SU-DHL-6 (cell line): ENCODE measurements around the gene ITGB8.
"Not testable (repeated sequence)": the region's sequence is repeated elsewhere in the genome, so short reads cannot be mapped to it uniquely, and the experiment has no call there.

ENCODE experiments used
- H2AFZ ChIP-seq: fragments of 200-600 bp; sonication (generic); 2 replicates; pipeline ENCODE4 v1.6.1; 2014; ENCODE audit warnings: low read depth, mild to moderate bottlenecking, moderate library complexity, mixed read lengths, antibody characterized with exemption, low read length; ENCODE audit not compliant: severe bottlenecking
- H3F3A ChIP-seq: fragments of 200-600 bp; shearing (Covaris generic); 2 replicates; pipeline ENCODE4 v1.6.0; 2016; ENCODE audit warnings: antibody characterized with exemption, mild to moderate bottlenecking; ENCODE audit not compliant: insufficient read depth
- H3K27ac ChIP-seq: fragments of 200-600 bp; sonication (generic); 2 replicates; pipeline ENCODE4 v1.5.1; 2016; ENCODE audit warnings: low read depth, mild to moderate bottlenecking, low read length, moderate library complexity, mixed read lengths
- H3K27me3 ChIP-seq: fragments of 200-600 bp; sonication (generic), shearing (Covaris generic); 2 replicates; pipeline ENCODE4 v1.6.0; 2014; ENCODE audit warnings: mild to moderate bottlenecking, low read length
- H3K36me3 ChIP-seq: fragments of 200-600 bp; sonication (generic); 2 replicates; pipeline ENCODE4 v1.6.1; 2014; ENCODE audit warnings: mild to moderate bottlenecking, low read length, mixed read lengths
- H3K4me2 ChIP-seq: fragments of 300-600, 200-600 bp; shearing (Covaris generic), sonication (generic); 2 replicates; pipeline ENCODE4 v1.6.0; 2014; ENCODE audit warnings: low read length, low read depth, mild to moderate bottlenecking; ENCODE audit not compliant: poor library complexity, severe bottlenecking
- H3K4me3 ChIP-seq: fragments of 200-600 bp; sonication (generic); 2 replicates; pipeline ENCODE4 v1.5.1; 2014; ENCODE audit warnings: antibody characterized with exemption, low read length, mild to moderate bottlenecking, mixed read lengths; ENCODE audit not compliant: insufficient read depth, poor library complexity, severe bottlenecking
- H3K79me2 ChIP-seq: fragments of 200-600 bp; sonication (generic); 2 replicates; pipeline ENCODE4 v1.6.1; 2014; ENCODE audit warnings: mild to moderate bottlenecking, low read length, moderate library complexity; ENCODE audit not compliant: insufficient read depth
- H3K9ac ChIP-seq: fragments of 200-600 bp; sonication (generic); 2 replicates; pipeline ENCODE4 v1.7.0; 2014; ENCODE audit warnings: mild to moderate bottlenecking, low read length
- H3K9me2 ChIP-seq: fragments of 200-600 bp; sonication (generic); replicated peaks from 2 replicates; pipeline ENCODE4 v1.6.1; 2014; ENCODE audit warnings: low read length; ENCODE audit not compliant: insufficient read depth
- H3K9me3 ChIP-seq: fragments of 200-600 bp; sonication (generic); 2 replicates; pipeline ENCODE4 v1.6.1; 2014; ENCODE audit warnings: low read length, mixed read lengths; ENCODE audit not compliant: insufficient read depth
- H4K20me1 ChIP-seq: fragments of 200-600 bp; sonication (generic); 2 replicates; pipeline ENCODE4 v1.6.1; 2014; ENCODE audit warnings: low read depth, mild to moderate bottlenecking, antibody characterized with exemption, low read length, moderate library complexity, mixed read lengths
- CTCF ChIP-seq: fragments of 200-600 bp; sonication (generic); IDR thresholded peaks from one replicate; pipeline ENCODE4 v1.5.1; 2017; ENCODE audit warnings: antibody characterized with exemption, mild to moderate bottlenecking, low read length, moderate library complexity; ENCODE audit not compliant: insufficient read depth, poor library complexity, severe bottlenecking
- EZH2phosphoT487 ChIP-seq: fragments of 200-600 bp; sonication (generic), shearing (Covaris generic); conservative IDR thresholded peaks from 2 replicates; pipeline ENCODE4 v1.6.1; 2018; ENCODE audit warnings: mild to moderate bottlenecking, antibody characterized with exemption, low read length, moderate library complexity, mixed read lengths

The ITGB8 gene

DNA sequence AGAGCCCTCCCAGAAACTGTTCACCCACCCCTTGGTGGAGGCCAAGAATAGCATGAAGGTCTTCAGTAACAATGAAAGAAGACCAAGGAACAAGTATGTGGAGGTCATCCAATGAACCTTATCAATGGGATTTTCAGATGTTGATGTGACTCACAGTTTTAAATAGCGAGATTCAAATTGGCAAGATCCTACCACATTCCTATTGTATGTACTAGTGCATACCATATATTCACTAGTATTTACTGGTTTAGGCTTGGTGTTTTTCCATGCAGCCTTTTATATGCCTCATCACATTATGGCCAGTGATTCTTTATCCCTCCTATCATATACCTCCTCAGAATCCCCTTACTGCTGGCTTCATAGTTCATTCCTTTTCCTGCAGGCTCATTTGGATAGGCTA, 54.4 kb downstream of the ITGB8 start:
- H3K27me3 ChIP-seq, result no peaks in the 10 kb centered on the region; the same call in 1 of the 2 replicates
- H3K4me3 ChIP-seq, result no peak overlapping the region
- H2AFZ ChIP-seq, result no peak overlapping the region
- no peak overlapping the region for H3K4me2 ChIP-seq
- no peaks in the 10 kb centered on the region for H3K36me3 ChIP-seq
- H3K9me2 ChIP-seq, result no peaks in the 10 kb centered on the region
- H3K27ac ChIP-seq, result no peak overlapping the region
- H3F3A ChIP-seq, result no peaks in the 10 kb centered on the region
- no peaks in the 10 kb centered on the region for H3K9me3 ChIP-seq
- H3K9ac ChIP-seq, result no peak overlapping the region
- H3K79me2 ChIP-seq, result no peaks in the 10 kb centered on the region
- H4K20me1 ChIP-seq, result no peaks in the 10 kb centered on the region
- TF ChIP-seq EZH2phosphoT487 (no peak), CTCF (no peak)

GRCh38 chr7:20388084-20388483, 57.4 kb downstream of the ITGB8 start:
- Histone ChIP-seq H3K27ac (no peak overlapping the region), H3F3A (no peaks in the 10 kb centered on the region), H3K9me3 (no peaks in the 10 kb centered on the region), H2AFZ (no peak overlapping the region), H3K27me3 (no peaks in the 10 kb centered on the region; the same call in 1 of the 2 replicates), H3K79me2 (no peaks in the 10 kb centered on the region), H4K20me1 (no peaks in the 10 kb centered on the region), H3K9ac (no peak overlapping the region), H3K9me2 (no peaks in the 10 kb centered on the region), H3K36me3 (no peaks in the 10 kb centered on the region), H3K4me2 (no peak overlapping the region), H3K4me3 (no peak overlapping the region)
- TF ChIP-seq CTCF (no peak), EZH2phosphoT487 (no peak)

DNA sequence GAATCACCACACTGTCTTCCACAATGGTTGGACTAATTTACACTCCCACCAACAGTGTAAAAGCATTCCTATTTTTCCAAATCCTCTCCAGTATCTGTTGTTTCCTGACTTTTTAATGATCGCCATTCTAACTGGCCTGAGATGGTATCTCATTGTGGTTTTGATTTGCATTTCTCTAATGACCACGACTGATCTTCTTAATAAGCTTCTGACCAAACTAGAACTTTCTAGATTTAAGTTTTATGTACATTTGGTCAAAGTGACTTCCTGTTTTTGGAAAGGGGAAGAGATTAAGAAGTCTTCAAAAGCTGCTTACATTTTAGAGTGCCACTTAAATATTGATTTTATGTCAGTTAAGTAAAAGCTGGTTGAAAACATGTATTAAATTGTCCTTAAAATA, 58.5 kb downstream of the ITGB8 start:
- H3K4me3 ChIP-seq, H2AFZ ChIP-seq, H3K27me3 ChIP-seq, H3F3A ChIP-seq, H3K79me2 ChIP-seq, H3K36me3 ChIP-seq, H3K27ac ChIP-seq, H3K9ac ChIP-seq, H3K9me2 ChIP-seq, H3K9me3 ChIP-seq, H4K20me1 ChIP-seq, H3K4me2 ChIP-seq: not testable (repeated sequence)

DNA sequence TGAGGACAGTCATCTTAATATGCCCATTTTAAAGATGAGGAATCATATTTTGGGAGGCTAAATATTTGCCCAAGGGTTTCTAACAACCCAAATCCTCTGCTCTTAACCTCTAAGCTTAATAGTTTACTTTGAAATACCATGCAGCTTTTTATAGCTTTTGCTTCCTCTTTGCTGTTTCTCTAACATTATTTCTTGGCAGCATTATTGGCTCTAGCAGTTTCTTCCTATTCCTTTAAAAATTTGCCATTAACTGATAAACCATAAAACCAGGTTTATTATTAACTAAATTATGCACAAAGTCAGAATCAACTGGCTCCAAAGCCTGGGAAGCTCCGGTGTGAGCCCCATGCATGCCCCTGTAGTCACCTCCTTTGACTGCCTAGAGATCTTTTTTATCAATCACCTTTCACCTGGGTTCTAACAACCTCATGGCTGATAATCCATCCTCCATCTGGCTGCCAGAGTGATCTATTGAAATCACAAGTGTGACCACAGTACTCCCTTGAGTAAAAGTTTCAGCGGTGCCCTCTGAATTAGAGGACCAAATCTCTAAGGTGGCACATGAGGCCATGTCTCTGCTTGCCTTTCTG, 62.4 kb downstream of the ITGB8 start:
- H3K9me3 ChIP-seq, result no peaks in the 10 kb centered on the region
- H3K4me2 ChIP-seq, result no peak overlapping the region
- no peaks in the 10 kb centered on the region for H3K36me3 ChIP-seq
- H3K27ac ChIP-seq, result no peak overlapping the region
- H3K4me3 ChIP-seq, result no peak overlapping the region
- H3K27me3 ChIP-seq, result no peaks in the 10 kb centered on the region
- no peak overlapping the region for H3K9ac ChIP-seq
- no peaks in the 10 kb centered on the region for H4K20me1 ChIP-seq
- no peaks in the 10 kb centered on the region for H3K9me2 ChIP-seq
- no peak for TF ChIP-seq EZH2phosphoT487
- no peaks in the 10 kb centered on the region for H3F3A ChIP-seq
- no peak overlapping the region for H2AFZ ChIP-seq
- H3K79me2 ChIP-seq, result no peaks in the 10 kb centered on the region
